Peyer's patch (tissue), 4 donors: ENCODE data around the gene VWA7. TPM values are rescaled to one million over a fixed set of nuclear protein-coding genes. Genes with fewer than 3 reads are reported as not detected.

Source experiments
- DNase-seq, 3 donors: peaks; one replicate each; pipeline ENCODE4 v3.0.0-alpha.2; 2017 to 2019
- H3K27ac ChIP-seq, 4 donors: fragments of 200-600 bp; sonication (generic); one replicate each; pipeline ENCODE4 v1.5.1; 2016 to 2019
- H3K27me3 ChIP-seq, 2 donors: fragments of 200-600 bp; sonication (generic); one replicate each; pipeline ENCODE4 v1.5.1; 2019
- H3K36me3 ChIP-seq, 3 donors: fragments of 200-600 bp; sonication (generic); one replicate each; pipeline ENCODE4 v1.5.1; 2016 to 2019
- H3K4me1 ChIP-seq, 4 donors: fragments of 200-600 bp; sonication (generic); one replicate each; pipeline ENCODE4 v1.5.1; 2016 to 2019
- H3K4me3 ChIP-seq, 4 donors: fragments of 200-600 bp; sonication (generic); 1 replicate in 3 of 4; 2 replicates in 1 of 4; pipeline ENCODE4 v1.5.1; 2016 to 2019; ENCODE audit warnings: mild to moderate bottlenecking in 1 of 4
- H3K9me3 ChIP-seq, 4 donors: fragments of 200-600 bp; sonication (generic); one replicate each; pipeline ENCODE4 v1.5.1; 2016 to 2019; ENCODE audit warnings: mild to moderate bottlenecking in 1 of 4
- POLR2A ChIP-seq, 2 donors: fragments of 450-650 bp; IDR thresholded peaks; one replicate each; pipeline ENCODE4 v1.5.1; 2017; ENCODE audit warnings: antibody characterized with exemption in 2 of 2, mild to moderate bottlenecking in 2 of 2, moderate library complexity in 2 of 2
- total RNA-seq, 4 donors: library from RNA; depleted of rRNA; stranded (reverse); fragments of >200 nt; gene quantifications; one replicate each; pipeline ENCODE4 v1.1.0, GENCODE V29; 2016
- TF ChIP-seq, protein P1 (sequence below), 6 experiments: fragments of 450-650 bp in 4 of 6; fragments of 200-600 bp in 2 of 6; sonication (generic) in 1 of 6; IDR thresholded peaks; one replicate each; pipeline ENCODE4 v1.5.1; 2017 to 2019; ENCODE audit warnings: antibody characterized with exemption in 6 of 6, mild to moderate bottlenecking in 3 of 6, moderate library complexity in 1 of 6

Gene VWA7
- total RNA-seq, 4 donors from 2014 or later, result 16.8 to 26.0 (median 19.7) TPM; not detected in 1

DNA sequence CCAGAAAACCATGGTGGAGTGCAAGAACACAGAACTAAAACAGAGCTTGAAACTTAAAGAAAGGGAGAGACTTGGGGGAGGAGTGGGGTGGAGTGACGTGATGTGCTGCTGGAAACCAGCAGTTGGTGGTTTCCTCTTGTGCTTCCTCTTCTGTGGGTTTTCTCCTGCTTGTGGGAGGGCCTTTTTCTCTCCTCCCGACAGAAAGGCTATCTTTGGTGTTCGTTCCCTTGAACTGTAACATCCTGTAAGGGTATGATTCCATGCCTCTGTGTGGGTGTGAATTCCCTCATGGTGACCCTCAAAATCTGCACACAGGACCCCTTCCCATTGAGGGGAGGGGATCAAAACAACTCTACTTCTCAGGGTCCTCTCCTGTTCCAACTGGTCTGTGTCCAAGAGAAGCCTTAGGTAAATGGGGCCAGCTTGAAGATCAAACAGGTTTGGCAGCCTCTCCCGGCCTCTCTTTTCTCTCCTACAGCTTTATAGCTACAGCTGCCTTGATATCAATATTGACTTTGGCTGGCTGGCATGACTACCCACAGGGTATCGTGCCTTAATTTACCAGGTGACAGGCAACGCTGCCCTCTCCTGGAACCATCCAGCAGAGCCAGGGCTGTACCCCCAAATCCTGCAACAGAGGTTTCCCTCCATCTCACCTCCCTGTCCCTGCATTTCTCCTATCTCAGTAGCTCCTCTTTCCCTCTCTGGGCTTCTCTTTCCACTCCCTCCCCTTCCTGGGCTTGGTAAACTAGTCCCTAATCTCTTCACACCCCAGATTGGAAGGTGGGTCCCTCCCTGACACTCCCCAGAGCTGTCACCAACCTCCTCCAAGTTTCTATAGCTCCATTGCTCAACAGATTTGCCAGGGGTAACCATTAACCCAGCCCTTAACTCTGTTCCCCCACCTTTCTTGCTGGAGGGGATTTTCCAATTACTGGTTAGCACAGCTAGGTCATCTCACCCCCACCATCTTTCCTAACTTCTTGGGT, 38.8 kb downstream of the VWA7 start:
- H3K36me3 ChIP-seq, result peaks cover 0 to 10% (median 0%) of the 10 kb centered on the region in 3 donors
- H3K27me3 ChIP-seq, result no peaks in the 10 kb centered on the region
- DNase-seq, result peak; percentile 75 to 88 (median 79)
- peak overlapping the region in 1 of 4 donors; percentile 27 for H3K4me3 ChIP-seq
- H3K27ac ChIP-seq, result peak overlapping the region; percentile 84 to 96 (median 94)
- no peaks in the 10 kb centered on the region for H3K9me3 ChIP-seq
- TF ChIP-seq, protein P1, sequence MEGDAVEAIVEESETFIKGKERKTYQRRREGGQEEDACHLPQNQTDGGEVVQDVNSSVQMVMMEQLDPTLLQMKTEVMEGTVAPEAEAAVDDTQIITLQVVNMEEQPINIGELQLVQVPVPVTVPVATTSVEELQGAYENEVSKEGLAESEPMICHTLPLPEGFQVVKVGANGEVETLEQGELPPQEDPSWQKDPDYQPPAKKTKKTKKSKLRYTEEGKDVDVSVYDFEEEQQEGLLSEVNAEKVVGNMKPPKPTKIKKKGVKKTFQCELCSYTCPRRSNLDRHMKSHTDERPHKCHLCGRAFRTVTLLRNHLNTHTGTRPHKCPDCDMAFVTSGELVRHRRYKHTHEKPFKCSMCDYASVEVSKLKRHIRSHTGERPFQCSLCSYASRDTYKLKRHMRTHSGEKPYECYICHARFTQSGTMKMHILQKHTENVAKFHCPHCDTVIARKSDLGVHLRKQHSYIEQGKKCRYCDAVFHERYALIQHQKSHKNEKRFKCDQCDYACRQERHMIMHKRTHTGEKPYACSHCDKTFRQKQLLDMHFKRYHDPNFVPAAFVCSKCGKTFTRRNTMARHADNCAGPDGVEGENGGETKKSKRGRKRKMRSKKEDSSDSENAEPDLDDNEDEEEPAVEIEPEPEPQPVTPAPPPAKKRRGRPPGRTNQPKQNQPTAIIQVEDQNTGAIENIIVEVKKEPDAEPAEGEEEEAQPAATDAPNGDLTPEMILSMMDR (IDR thresholded peaks at IDR 0.05), result peak in 4 of 6 experiments; percentile 5 to 51 (median 30)
- peak; percentile 18 to 42 for TF ChIP-seq POLR2A (IDR thresholded peaks at IDR 0.05)
- H3K4me1 ChIP-seq, result peaks cover 11 to 53% (median 39%) of the 10 kb centered on the region in 4 donors

DNA sequence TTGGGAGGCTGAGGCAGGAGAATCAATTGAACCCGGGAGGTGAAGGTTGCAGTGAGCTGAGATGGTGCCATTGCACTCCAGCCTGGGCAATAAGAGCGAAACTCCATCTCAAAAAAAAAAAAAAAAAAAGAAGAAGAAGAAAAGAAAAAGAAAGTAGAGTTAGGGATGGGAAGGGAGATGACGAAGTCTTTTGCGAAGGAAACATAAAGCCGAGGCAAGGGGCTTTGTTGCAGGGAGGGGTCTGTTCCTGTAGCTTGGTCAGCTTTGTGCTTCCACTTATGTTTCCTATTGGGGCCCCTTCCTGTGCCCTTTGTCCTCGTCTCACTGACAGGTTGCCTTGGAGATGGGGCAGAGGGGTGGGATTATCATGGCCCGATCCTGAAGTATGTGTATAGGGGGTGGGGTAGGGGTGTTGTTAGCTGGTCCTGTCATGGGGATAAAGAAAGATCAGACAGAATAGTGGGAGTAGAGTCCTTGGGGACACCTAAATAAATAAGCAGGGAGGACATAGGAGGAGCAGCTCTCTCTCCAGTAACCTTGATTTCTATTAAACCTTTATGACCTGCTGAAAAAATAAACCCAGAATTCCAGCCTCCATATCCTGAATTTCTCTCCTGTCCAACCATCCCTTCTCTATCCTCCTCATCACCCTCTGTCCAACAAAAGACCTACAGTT, 39.7 kb downstream of the VWA7 start:
- Histone ChIP-seq H3K4me3 (peak overlapping the region in 2 of 4 donors; percentile 27 to 81), H3K27ac (peak overlapping the region; percentile 84 to 96 (median 94)), H3K4me1 (peaks cover 11 to 55% (median 39%) of the 10 kb centered on the region in 4 donors), H3K36me3 (peaks cover 0 to 18% (median 0%) of the 10 kb centered on the region in 3 donors), H3K27me3 (no peaks in the 10 kb centered on the region), H3K9me3 (no peaks in the 10 kb centered on the region)
- TF ChIP-seq, protein P1 (IDR thresholded peaks at IDR 0.05), result no peak
- no peak for TF ChIP-seq POLR2A (IDR thresholded peaks at IDR 0.05)
- DNase-seq, result peak in 1 of 3 donors; percentile 62

DNA sequence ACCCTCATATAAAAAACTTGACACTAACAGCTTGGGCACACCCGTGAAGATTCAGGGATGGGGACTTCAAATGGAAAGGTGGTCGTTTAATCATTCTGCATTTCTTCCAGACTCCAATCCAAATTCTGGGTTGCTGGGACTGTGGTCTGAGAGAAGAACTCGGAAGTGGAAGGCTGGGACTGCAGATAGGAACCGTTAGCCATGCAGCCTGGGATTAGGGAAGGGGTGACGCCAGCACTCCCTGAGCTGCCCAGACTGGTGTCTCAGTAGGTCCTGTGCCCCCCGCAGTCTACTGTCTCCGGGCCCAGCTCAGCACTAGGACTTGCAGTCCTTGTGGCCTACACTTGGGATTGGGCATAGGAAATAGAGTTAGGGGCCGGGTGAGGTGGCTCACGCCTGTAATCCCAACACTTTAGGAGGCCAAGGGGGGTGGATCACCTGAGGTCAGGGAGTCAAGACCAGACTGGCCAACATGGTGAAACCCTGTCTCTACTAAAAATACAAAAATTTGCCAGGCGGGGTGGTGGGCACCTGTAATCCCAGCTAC, 40.3 kb downstream of the VWA7 start:
- DNase-seq, result no peak
- Histone ChIP-seq H3K36me3 (peaks cover 0 to 24% (median 0%) of the 10 kb centered on the region in 3 donors), H3K9me3 (no peaks in the 10 kb centered on the region), H3K27me3 (no peaks in the 10 kb centered on the region), H3K27ac (peak overlapping the region; percentile 84 to 96 (median 94)), H3K4me3 (peak overlapping the region; percentile 49 to 81 (median 63)), H3K4me1 (peaks cover 11 to 61% (median 39%) of the 10 kb centered on the region in 4 donors)
- TF ChIP-seq POLR2A (IDR thresholded peaks at IDR 0.05), result no peak
- TF ChIP-seq, protein P1 (IDR thresholded peaks at IDR 0.05), result no peak

DNA sequence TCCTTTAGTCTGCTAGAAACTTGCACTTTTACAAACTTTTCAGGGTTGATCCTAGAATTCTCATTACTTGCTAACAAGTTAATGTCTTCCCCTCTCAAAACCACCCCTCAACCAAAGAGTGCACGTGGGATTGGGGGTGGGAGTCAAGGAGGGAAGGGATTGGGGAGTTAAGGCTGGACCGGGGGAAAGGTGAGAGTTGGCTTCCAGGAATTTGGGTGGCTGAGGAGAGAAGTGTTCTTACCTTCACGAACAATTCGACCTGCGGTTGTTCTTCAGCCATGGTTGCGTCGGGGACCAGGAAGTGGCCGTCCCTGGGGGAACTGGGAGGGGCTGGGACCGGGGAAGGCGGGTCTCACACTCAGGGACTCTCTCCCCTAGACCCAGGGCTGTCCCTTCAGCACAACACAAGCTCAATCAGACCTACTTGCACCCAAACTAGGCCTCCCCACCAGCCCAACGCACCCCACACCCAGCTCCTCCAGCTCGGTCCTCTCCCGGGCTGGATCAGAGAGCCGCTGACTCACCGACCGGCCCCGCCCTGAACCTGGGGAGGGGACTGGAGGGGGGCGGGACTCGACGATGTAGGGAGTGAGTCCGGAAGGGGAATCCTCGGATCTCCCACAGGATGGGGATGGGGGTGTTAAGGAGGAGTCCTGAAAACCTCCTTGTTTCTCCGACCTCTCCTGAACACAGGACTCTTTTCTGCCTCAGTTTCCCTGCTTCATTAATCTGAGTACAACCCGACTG, 40.9 kb downstream of the VWA7 start, which contains the start of gene CLIC1:
Gene CLIC1, minus strand, starts transcription at position 510 of the 747 bp plus-strand sequence. Its CDS starts 230 bp downstream, at position 280.
- H3K27ac ChIP-seq, result peak within 1 kb of the TSS; percentile 84 to 96 (median 94)
- H3K4me3 ChIP-seq, result peak within 1 kb of the TSS; percentile 49 to 81 (median 63)
- no peaks in the 10 kb centered on the region for H3K27me3 ChIP-seq
- DNase-seq, result peak; percentile 88 to 94 (median 93)
- TF ChIP-seq POLR2A (IDR thresholded peaks at IDR 0.05), result peak; percentile 95 to 98
- TF ChIP-seq, protein P1 (IDR thresholded peaks at IDR 0.05), result no peak
- peaks cover 11 to 64% (median 39%) of the 10 kb centered on the region in 4 donors for H3K4me1 ChIP-seq
- peaks cover 0 to 30% (median 0%) of the 10 kb centered on the region in 3 donors for H3K36me3 ChIP-seq
- H3K9me3 ChIP-seq, result no peaks in the 10 kb centered on the region
